HEK293T (cell line): ENCODE measurements around the gene UNKL.

Experiments used
- FOXA1 ChIP-seq: fragments of 450-650 bp; IDR thresholded peaks from 2 replicates; pipeline ENCODE4 v1.6.1; 2016; ENCODE audit warnings: mild to moderate bottlenecking
- FOXM1 ChIP-seq: fragments of 450-650 bp; IDR thresholded peaks from 2 replicates; pipeline ENCODE4 v1.6.1; 2017; ENCODE audit warnings: mild to moderate bottlenecking, borderline replicate concordance
- PKNOX1 ChIP-seq: fragments of 450-650 bp; IDR thresholded peaks from 2 replicates; pipeline ENCODE4 v1.6.1; 2016
- SP1 ChIP-seq: fragments of 450-650 bp; IDR thresholded peaks from 2 replicates; pipeline ENCODE4 v1.6.1; 2017

GRCh38 chr16:1397779-1398178 lies 16.7 kb downstream of the UNKL start:
- TF ChIP-seq SP1, result no peak
- no peak for TF ChIP-seq FOXA1
- TF ChIP-seq FOXM1, result no peak
- no peak for TF ChIP-seq PKNOX1
